AG04449 (cell line): Measurements from ENCODE around the gene CYP4B1.
"Not testable (repeated sequence)": the region's sequence is repeated elsewhere in the genome, so short reads cannot be mapped to it uniquely, and the experiment has no call there.

Experiments
- CTCF ChIA-PET: fragments of 350-600 bp; formaldehyde crosslinking; extraction: SDS; loops from one replicate; lab custom pipeline; 2021; ENCODE audit warnings: antibody characterized with exemption; lab: Yijun Ruan, JAX
- POLR2A ChIA-PET: fragments of 400-600, 350-600 bp; formaldehyde crosslinking; extraction: SDS; loops from one replicate; lab custom pipeline; 2020; ENCODE audit warnings: antibody characterized with exemption, inconsistent platforms; lab: Yijun Ruan, JAX
- DNase-seq: peaks from one replicate; pipeline ENCODE4 v3.0.0-alpha.2; 2010; ENCODE audit warnings: low read depth, low spot score
- H3K4me3 ChIP-seq: 2 replicates; pipeline ENCODE4 v1.5.1; 2011; ENCODE audit warnings: low read depth, mild to moderate bottlenecking, control low read depth, low read length
- CTCF ChIP-seq: IDR thresholded peaks from one replicate; pipeline ENCODE4 v1.5.1; 2011; ENCODE audit warnings: mild to moderate bottlenecking, moderate library complexity, low read length, control low read depth, inconsistent platforms; ENCODE audit not compliant: insufficient read depth; ENCODE audit errors: missing control alignments

The CYP4B1 gene

GRCh38 chr1:46798810-46799209 is at the start of gene CYP4B1:
CYP4B1 (plus strand) TSS chr1:46799046; CDS start chr1:46799082, 36 bp downstream.
- no peak for DNase-seq
- TF ChIP-seq CTCF: no peak
- ChIA-PET POLR2A (no interaction called here), CTCF (no interaction called here)
- no peak within 1 kb of the TSS for H3K4me3 ChIP-seq

GRCh38 chr1:46749404-46749803 is 49.4 kb upstream of the CYP4B1 start:
- no peak overlapping the region for H3K4me3 ChIP-seq
- CTCF ChIA-PET: interaction anchor here (1.1 kb wide), 1 partner anchor 8 kb away, joined by 3 read pairs; no protein-coding TSS in a partner anchor
- POLR2A ChIA-PET: no interaction called here
- DNase-seq: no peak
- TF ChIP-seq CTCF: no peak

GRCh38 chr1:46749921-46750404 is 48.9 kb upstream of the CYP4B1 start:
- TF ChIP-seq CTCF: no peak
- ChIA-PET POLR2A (no interaction called here), CTCF (interaction anchor here (1.1 kb wide), 1 partner anchor 8 kb away, joined by 3 read pairs; no protein-coding TSS in a partner anchor)
- H3K4me3 ChIP-seq: no peak overlapping the region
- DNase-seq: no peak

GRCh38 chr1:46753985-46754384 is 44.9 kb upstream of the CYP4B1 start:
- TF ChIP-seq CTCF: no peak
- DNase-seq: no peak
- H3K4me3 ChIP-seq: no peak overlapping the region
- POLR2A ChIA-PET: no interaction called here
- CTCF ChIA-PET: no interaction called here

GRCh38 chr1:46754707-46755106 is 44.1 kb upstream of the CYP4B1 start:
- DNase-seq, CTCF ChIA-PET, H3K4me3 ChIP-seq, POLR2A ChIA-PET: not testable (repeated sequence)

- no peak overlapping the region for H3K4me3 ChIP-seq
- no peak for TF ChIP-seq CTCF
- ChIA-PET CTCF (no interaction called here), POLR2A (no interaction called here)
- no peak for DNase-seq
Measured at GRCh38 chr1:46755121-46755520, 43.7 kb upstream of the CYP4B1 start.
